H9 (cell line): ENCODE data around the gene THRB. TPM values are rescaled to one million over a fixed set of nuclear protein-coding genes. Genes with fewer than 3 reads are reported as not detected.

Experiments
- DNase-seq: peaks from one replicate; pipeline ENCODE4 v3.0.0-alpha.2; 2017
- H2AFZ ChIP-seq: one replicate; pipeline ENCODE4 v1.6.1; 2013; ENCODE audit warnings: mild to moderate bottlenecking, low read length, control low read depth, moderate library complexity
- H2AK5ac ChIP-seq: 2 replicates; pipeline ENCODE4 v1.6.1; 2013; ENCODE audit warnings: low read length, control low read depth, mixed read lengths; ENCODE audit not compliant: insufficient read length
- H2BK120ac ChIP-seq: one replicate; pipeline ENCODE4 v1.6.1; 2013; ENCODE audit warnings: low read depth, mild to moderate bottlenecking, low read length, control low read depth, inconsistent platforms; ENCODE audit not compliant: poor library complexity, severe bottlenecking
- H2BK12ac ChIP-seq: 2 replicates; pipeline ENCODE4 v1.6.1; 2013; ENCODE audit warnings: low read length, control low read depth, mixed read lengths, low read depth; ENCODE audit not compliant: insufficient read length
- H2BK15ac ChIP-seq: 2 replicates; pipeline ENCODE4 v1.6.1; 2013; ENCODE audit warnings: low read depth, low read length, control low read depth
- H2BK20ac ChIP-seq: one replicate; pipeline ENCODE4 v1.6.1; 2013; ENCODE audit warnings: low read depth, mild to moderate bottlenecking, low read length, control low read depth, inconsistent platforms; ENCODE audit not compliant: poor library complexity, severe bottlenecking
- H2BK5ac ChIP-seq: 2 replicates; pipeline ENCODE4 v1.6.1; 2013; ENCODE audit warnings: low read length, control low read depth, mixed read lengths; ENCODE audit not compliant: insufficient read length
- H3K14ac ChIP-seq: 2 replicates; pipeline ENCODE4 v1.6.1; 2013; ENCODE audit warnings: low read length, control low read depth; ENCODE audit not compliant: insufficient read depth
- H3K18ac ChIP-seq: 2 replicates; pipeline ENCODE4 v1.6.1; 2013; ENCODE audit warnings: low read depth, mild to moderate bottlenecking, mixed read lengths, low read length, control low read depth; ENCODE audit not compliant: insufficient read length
- H3K23ac ChIP-seq: 2 replicates; pipeline ENCODE4 v1.6.1; 2013; ENCODE audit warnings: low read length, control low read depth, mixed read lengths, low read depth; ENCODE audit not compliant: insufficient read length
- H3K23me2 ChIP-seq: 2 replicates; pipeline ENCODE4 v1.6.1; 2013; ENCODE audit warnings: low read depth, mild to moderate bottlenecking, mixed read lengths, low read length, control low read depth; ENCODE audit not compliant: insufficient read length, poor library complexity, severe bottlenecking
- H3K27ac ChIP-seq: 2 replicates; pipeline ENCODE4 v1.5.1; 2013; ENCODE audit warnings: low read length, control low read depth, mixed read lengths, low read depth; ENCODE audit not compliant: insufficient read length
- H3K27me3 ChIP-seq: 2 replicates; pipeline ENCODE4 v1.6.1; 2013; ENCODE audit warnings: low read length, control low read depth, inconsistent platforms; ENCODE audit not compliant: insufficient read depth
- H3K4ac ChIP-seq: 2 replicates; pipeline ENCODE4 v1.6.1; 2013; ENCODE audit warnings: low read depth, mild to moderate bottlenecking, control low read depth, inconsistent platforms, low read length, moderate library complexity
- H3K4me1 ChIP-seq: 2 replicates; pipeline ENCODE4 v1.6.1; 2013; ENCODE audit warnings: low read length, control low read depth, inconsistent platforms; ENCODE audit not compliant: insufficient read depth
- H3K4me2 ChIP-seq: 2 replicates; pipeline ENCODE4 v1.6.1; 2013; ENCODE audit warnings: low read length, control low read depth, mixed read lengths; ENCODE audit not compliant: insufficient read length, insufficient read depth
- H3K56ac ChIP-seq: 2 replicates; pipeline ENCODE4 v1.6.1; 2013; ENCODE audit warnings: low read depth, mild to moderate bottlenecking, mixed read lengths, low read length, control low read depth; ENCODE audit not compliant: insufficient read length
- H3K79me1 ChIP-seq: 2 replicates; pipeline ENCODE4 v1.6.1; 2013; ENCODE audit warnings: low read depth, mild to moderate bottlenecking, moderate library complexity, low read length, control low read depth, inconsistent platforms; ENCODE audit not compliant: insufficient read depth, poor library complexity, severe bottlenecking
- H3K79me2 ChIP-seq: 2 replicates; pipeline ENCODE4 v1.6.1; 2013; ENCODE audit warnings: low read length, control low read depth, inconsistent platforms; ENCODE audit not compliant: insufficient read depth
- H3K9ac ChIP-seq: 2 replicates; pipeline ENCODE4 v1.6.1; 2013; ENCODE audit warnings: low read length, control low read depth, mixed read lengths; ENCODE audit not compliant: insufficient read length; ENCODE audit errors: extremely low read depth
- H3K9me3 ChIP-seq: one replicate; pipeline ENCODE4 v1.6.1; 2013; ENCODE audit warnings: low read depth, low read length, inconsistent platforms; ENCODE audit not compliant: control insufficient read depth
- H3T11ph ChIP-seq: one replicate; pipeline ENCODE4 v1.6.1; 2013; ENCODE audit warnings: mild to moderate bottlenecking, low read length, control low read depth, inconsistent platforms
- H4K20me1 ChIP-seq: one replicate; pipeline ENCODE4 v1.6.1; 2013; ENCODE audit not compliant: control insufficient read depth, insufficient read length, insufficient read depth
- H4K5ac ChIP-seq: 2 replicates; pipeline ENCODE4 v1.6.1; 2013; ENCODE audit warnings: low read depth, mild to moderate bottlenecking, mixed read lengths, low read length, control low read depth; ENCODE audit not compliant: insufficient read length
- H4K8ac ChIP-seq: replicated peaks from 2 replicates; pipeline ENCODE4 v1.6.1; 2013; ENCODE audit warnings: low read length, control low read depth, mixed read lengths, low read depth; ENCODE audit not compliant: insufficient read length
- H4K91ac ChIP-seq: 2 replicates; pipeline ENCODE4 v1.6.1; 2013; ENCODE audit warnings: low read depth, mild to moderate bottlenecking, moderate library complexity, mixed read lengths, low read length, control low read depth; ENCODE audit not compliant: insufficient read length
- H3K27ac Mint-ChIP-seq, 3 experiments: 2 replicates in 2 of 3; 3 replicates in 1 of 3; pipeline ENCODE4 v1.8.0; 2020 to 2021; ENCODE audit warnings: mixed read lengths in 3 of 3, mild to moderate bottlenecking in 1 of 3, moderate library complexity in 1 of 3
- H3K27me3 Mint-ChIP-seq: 2 replicates; pipeline ENCODE4 v1.8.0; 2021; ENCODE audit warnings: low read depth, mild to moderate bottlenecking, moderate library complexity, mixed read lengths
- H3K36me3 Mint-ChIP-seq, 3 experiments: 2 replicates in 2 of 3; 3 replicates in 1 of 3; pipeline ENCODE4 v1.8.0; 2020 to 2021; ENCODE audit warnings: low read depth in 3 of 3, mixed read lengths in 3 of 3; ENCODE audit not compliant: insufficient read depth in 1 of 3
- H3K4me1 Mint-ChIP-seq, 2 experiments: 2 replicates each; pipeline ENCODE4 v1.8.0; 2020; ENCODE audit warnings: mixed read lengths in 2 of 2
- H3K4me3 Mint-ChIP-seq, 2 experiments: 2 replicates in 1 of 2; 3 replicates in 1 of 2; pipeline ENCODE4 v1.8.0; 2020 to 2021; ENCODE audit warnings: mild to moderate bottlenecking in 2 of 2, mixed read lengths in 2 of 2, moderate library complexity in 1 of 2
- H3K9me3 Mint-ChIP-seq, 2 experiments: 2 replicates in 1 of 2; 3 replicates in 1 of 2; pipeline ENCODE4 v1.8.0; 2020; ENCODE audit warnings: mild to moderate bottlenecking in 2 of 2, mixed read lengths in 2 of 2, moderate library complexity in 1 of 2
- WGBS: extraction: QIAGEN DNeasy Blood & Tissue Kit; methylation state at CpG from one replicate; pipeline ENCODE4 v1.1.7; 2013; ENCODE audit warnings: missing lambda C conversion rate, low lambda C conversion rate, mixed read lengths; ENCODE audit not compliant: insufficient read length; ENCODE audit errors: extremely low coverage; 5-methylcytosine and 5-hydroxymethylcytosine counted together
- total RNA-seq: library from RNA; stranded (reverse); gene quantifications from 2 replicates; pipeline ENCODE4 v1.2.1, GENCODE V29; 2021
- TF ChIP-seq, protein P1 (sequence below): fragments of 200-600 bp; sonication (generic); conservative IDR thresholded peaks from 3 replicates; pipeline ENCODE4 v1.8.0; 2021; ENCODE audit warnings: antibody characterized with exemption, mild to moderate bottlenecking

The THRB gene
- total RNA-seq, 1 experiment from 2014 or later = 8.6 TPM

DNA sequence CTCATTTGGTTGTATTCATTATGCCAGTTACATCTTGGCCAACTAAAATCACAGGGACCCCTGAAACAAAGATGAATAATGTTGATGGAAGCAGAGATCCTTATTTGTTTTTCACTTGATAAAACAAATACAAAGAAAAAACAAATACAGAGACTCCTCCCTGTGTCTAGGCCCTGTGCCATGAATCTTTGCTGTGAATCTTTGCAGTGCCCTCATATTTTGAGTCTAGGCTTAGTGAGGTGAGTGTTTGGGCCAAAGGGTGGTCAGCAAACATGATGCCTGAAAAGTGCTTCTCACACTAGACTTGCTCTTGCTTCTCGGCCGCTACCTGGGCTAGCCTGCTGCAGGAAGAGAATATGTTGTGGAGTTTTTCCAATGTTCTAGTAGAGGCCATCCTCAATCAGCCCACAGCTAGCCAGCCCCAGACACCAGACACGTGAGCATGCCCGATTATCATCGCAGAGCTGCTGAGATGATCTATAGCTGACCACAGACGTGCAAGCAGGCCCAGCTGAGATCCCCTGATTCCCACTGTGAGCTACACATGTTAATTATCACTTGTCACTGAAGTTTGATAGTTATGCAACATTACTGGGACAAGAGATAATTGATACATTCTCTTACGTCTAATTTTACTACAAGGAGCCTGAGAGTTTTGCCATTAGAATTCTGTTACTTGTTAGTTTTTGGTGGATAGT is 191.4 kb downstream of the THRB start:
- no peaks in the 10 kb centered on the region for H3K79me2 ChIP-seq
- H3K14ac ChIP-seq = no peak overlapping the region
- Mint-ChIP-seq H3K27ac (0 out of 7 replicates have a peak overlapping the region, but pooled peaks of 1 of the 3 experiments have one; percentile 27), H3K4me3 (no peak overlapping the region), H3K27me3 (no peaks in the 10 kb centered on the region), H3K4me1 (peaks cover 11% of the 10 kb centered on the region in 2 experiments), H3K9me3 (no peaks in the 10 kb centered on the region), H3K36me3 (no peaks in the 10 kb centered on the region)
- no peaks in the 10 kb centered on the region for H4K20me1 ChIP-seq
- DNase-seq = no peak
- no peak overlapping the region for H2AK5ac ChIP-seq
- no CpG with 5 or more reads among the region's 7 CpGs for WGBS
- H2BK5ac ChIP-seq = no peak overlapping the region
- H4K5ac ChIP-seq = no peak overlapping the region
- no peak overlapping the region for H4K8ac ChIP-seq
- TF ChIP-seq, protein P1, sequence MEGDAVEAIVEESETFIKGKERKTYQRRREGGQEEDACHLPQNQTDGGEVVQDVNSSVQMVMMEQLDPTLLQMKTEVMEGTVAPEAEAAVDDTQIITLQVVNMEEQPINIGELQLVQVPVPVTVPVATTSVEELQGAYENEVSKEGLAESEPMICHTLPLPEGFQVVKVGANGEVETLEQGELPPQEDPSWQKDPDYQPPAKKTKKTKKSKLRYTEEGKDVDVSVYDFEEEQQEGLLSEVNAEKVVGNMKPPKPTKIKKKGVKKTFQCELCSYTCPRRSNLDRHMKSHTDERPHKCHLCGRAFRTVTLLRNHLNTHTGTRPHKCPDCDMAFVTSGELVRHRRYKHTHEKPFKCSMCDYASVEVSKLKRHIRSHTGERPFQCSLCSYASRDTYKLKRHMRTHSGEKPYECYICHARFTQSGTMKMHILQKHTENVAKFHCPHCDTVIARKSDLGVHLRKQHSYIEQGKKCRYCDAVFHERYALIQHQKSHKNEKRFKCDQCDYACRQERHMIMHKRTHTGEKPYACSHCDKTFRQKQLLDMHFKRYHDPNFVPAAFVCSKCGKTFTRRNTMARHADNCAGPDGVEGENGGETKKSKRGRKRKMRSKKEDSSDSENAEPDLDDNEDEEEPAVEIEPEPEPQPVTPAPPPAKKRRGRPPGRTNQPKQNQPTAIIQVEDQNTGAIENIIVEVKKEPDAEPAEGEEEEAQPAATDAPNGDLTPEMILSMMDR = no peak
- H3K23ac ChIP-seq = no peak overlapping the region
- no peak overlapping the region for H2BK15ac ChIP-seq
- no peak overlapping the region for H3K4me2 ChIP-seq
- no peak overlapping the region for H3K9ac ChIP-seq
- no peak overlapping the region for H4K91ac ChIP-seq
- no peaks in the 10 kb centered on the region for H3K9me3 ChIP-seq
- no peaks in the 10 kb centered on the region for H3K23me2 ChIP-seq
- no peak overlapping the region for H3K4ac ChIP-seq
- no peaks in the 10 kb centered on the region; the same call in 1 of the 2 replicates for H3K4me1 ChIP-seq
- no peaks in the 10 kb centered on the region for H3K79me1 ChIP-seq
- no peak overlapping the region for H3K27ac ChIP-seq
- no peak overlapping the region for H3T11ph ChIP-seq
- no peak overlapping the region for H2BK120ac ChIP-seq
- H2AFZ ChIP-seq = no peak overlapping the region
- H3K18ac ChIP-seq = no peak overlapping the region
- H2BK12ac ChIP-seq = no peak overlapping the region
- no peak overlapping the region for H2BK20ac ChIP-seq
- H3K27me3 ChIP-seq = no peaks in the 10 kb centered on the region
- no peak overlapping the region for H3K56ac ChIP-seq
